Measurements from ENCODE around the gene AVEN. TPM values are rescaled to one million over a fixed set of nuclear protein-coding genes. Genes with fewer than 3 reads are reported as not detected.

The AVEN gene
- polyA plus RNA-seq, 4 donors, result 15.3 to 16.6 (median 15.8) TPM

DNA sequence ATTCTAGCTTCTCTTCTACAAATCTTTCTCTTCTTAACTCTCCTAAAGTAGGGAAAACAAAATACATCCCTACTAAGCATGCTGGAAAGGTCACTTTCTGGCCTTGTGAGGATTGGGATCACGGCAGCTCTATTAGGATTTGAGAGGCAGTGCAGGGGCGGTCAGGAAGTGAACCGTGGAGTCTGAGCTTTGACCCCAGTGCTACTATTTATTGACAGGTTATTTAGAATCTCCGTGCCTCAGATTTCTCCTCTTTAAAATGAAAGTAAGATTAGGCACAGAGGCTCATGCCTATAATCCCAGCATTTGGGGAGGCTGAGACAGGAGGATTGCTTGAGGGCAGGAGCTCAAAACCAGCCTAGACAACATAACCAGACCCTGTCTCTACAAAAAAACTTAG lies 112.7 kb downstream of the AVEN start:
- DNase-seq (ENCODE audit: low read depth in 4 of 4, low spot score in 2 of 4), result no peak

DNA sequence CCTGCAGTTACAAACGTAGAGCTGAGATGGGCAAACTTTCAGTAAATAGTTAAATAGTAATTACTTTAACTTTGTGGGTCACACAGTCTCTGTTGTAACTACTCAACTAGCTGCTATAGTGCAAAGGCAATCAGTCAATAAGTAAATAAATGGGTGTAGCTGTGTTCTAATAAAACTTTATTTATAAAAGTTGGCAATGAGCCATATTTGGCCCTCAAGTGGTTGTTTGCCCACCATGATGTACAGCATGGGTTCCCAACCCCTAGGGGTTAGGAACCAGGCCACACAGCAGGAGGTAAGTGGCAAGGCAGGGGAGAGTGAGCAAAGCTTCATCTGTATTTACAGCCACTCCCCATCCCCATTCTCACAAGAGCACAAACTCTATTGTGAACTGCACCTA lies 115.6 kb downstream of the AVEN start:
- DNase-seq (ENCODE audit: low read depth in 4 of 4, low spot score in 2 of 4), result no peak

DNA sequence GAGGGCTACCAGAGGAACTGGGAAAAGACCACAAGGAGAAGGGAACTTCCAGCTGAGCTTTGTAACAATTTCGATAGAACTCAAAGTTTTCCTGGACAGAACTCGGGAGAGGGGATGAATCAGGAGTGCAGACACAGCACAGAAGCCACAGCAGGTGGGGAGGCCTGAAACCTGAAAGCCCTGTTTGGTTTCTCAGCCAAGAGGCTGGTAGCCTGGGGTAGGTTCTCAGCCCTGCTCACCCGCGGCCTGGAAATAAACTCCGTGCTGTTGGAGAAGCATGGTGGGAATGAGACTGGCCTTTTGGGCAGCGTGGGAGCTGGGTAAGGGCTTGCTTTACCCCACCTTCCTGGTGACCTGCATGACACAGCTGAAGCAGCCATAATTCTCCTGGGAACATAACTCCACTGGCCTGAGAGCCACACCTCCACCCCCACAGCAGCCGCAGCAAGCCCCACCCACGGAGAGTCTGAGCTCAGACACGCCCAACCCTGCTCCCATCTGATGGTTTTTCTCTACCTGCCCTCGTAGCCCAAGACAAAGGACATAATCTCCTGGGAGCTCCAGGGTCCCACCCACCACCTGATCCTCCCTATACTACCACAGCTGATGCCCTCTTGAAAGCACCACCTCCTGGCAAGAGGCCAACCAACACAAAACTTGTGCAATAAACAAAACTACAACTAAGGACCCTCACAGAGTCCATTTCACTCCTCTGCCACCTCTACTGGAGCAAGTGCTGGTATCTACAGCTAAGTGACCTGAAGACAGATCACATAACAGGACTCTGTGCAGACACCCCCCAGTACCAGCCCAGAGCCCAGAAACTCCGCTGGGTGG lies 123.2 kb downstream of the AVEN start:
- DNase-seq (ENCODE audit: low read depth in 4 of 4, low spot score in 2 of 4), result peak in 2 of 4 donors; percentile 6 to 11

DNA sequence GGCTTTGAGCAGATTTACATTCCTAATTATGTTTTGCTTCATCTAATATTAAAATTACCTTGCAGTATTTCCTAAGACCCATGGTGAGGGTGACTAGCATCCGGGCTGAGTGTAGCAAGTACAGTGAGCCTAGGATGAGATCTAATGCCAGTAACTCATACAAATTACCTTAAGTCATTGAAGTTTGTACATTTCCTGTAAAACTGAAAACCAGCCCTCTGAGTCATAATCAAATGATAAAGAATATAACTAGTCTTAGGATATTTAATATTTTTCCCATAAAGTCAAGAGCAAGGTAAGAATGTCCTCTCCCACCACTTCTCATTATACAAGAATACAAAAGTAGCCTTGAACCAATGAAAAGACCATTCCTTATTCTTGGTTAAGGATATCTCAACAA lies 125.5 kb downstream of the AVEN start:
- no peak for DNase-seq (ENCODE audit: low read depth in 4 of 4, low spot score in 2 of 4)

DNA sequence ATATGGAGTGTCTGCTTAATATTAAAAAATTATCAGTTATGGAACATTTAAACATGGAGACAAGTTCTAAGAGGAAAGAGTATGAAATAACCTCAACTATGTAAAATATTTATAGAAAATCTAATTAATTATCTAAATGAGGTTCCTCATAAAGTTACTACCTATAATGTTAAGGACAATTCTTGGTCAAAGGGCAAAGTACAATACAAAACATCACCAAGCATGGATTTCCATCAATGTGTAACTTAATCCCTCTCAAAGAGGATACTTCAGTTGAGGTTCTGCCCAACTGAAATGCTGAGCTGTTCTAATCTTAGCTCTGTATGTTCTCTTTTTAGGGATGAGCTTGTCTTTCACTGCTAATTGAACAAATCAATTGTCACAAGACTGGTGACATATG lies 126.7 kb downstream of the AVEN start:
- no peak for DNase-seq (ENCODE audit: low read depth in 4 of 4, low spot score in 2 of 4)

DNA sequence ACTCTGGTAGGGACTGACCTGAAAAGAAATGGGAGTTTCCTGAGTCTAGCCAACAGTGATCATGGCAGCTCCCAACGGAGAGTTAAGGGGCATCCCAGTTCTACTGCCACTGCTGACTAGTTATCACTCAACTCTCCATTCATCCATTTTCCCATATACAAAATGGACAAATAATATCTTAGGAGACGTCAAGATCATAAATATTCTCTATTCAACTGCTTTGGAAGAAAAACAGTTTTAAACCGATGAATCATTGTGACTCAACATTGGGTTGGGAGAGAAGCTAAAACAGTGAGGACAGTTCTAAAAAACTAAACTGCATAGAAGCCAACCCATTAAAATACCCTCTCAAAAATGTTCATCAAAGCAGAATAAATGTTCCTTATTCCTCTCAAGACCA lies 128.3 kb downstream of the AVEN start:
- no peak for DNase-seq (ENCODE audit: low read depth in 4 of 4, low spot score in 2 of 4)

DNA sequence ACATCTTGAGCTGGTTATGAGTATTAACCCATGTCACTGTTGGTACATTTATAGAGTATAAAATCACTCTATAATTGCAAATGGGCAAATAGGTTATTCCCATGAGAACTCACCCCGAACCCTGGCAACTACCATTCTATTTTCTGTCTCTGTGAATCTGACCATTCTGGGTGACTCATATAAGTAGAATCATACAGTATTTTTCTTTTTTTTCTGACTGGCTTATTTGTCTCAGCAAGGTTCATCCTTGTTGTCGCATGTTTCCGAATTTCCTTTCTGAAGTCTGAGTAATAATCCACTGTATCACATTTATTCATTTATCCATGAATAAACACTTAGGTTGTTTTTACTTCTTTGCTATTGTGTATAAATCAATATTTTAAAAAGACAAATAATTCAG lies 130.6 kb downstream of the AVEN start:
- DNase-seq (ENCODE audit: low read depth in 4 of 4, low spot score in 2 of 4), result no peak

DNA sequence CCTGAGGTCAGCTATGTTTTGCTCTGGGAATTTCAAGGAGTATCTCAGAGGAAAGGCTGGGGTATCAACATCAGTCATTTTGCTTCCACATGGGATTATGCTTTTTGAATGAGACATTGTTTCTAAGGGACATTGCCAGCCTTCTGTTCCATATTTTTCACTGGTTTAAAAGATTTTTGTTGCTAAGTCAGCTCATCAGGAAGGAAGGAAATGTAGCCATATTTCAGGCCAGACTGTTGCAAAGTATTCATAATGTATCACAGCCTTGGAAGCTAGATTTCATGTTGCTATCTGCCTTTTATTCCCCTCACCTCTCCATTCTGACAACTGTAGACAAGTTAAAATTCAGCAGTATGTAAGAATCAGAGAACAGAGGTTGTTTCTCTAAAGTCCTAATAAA lies 131.7 kb downstream of the AVEN start:
- DNase-seq (ENCODE audit: low read depth in 4 of 4, low spot score in 2 of 4), result no peak

DNA sequence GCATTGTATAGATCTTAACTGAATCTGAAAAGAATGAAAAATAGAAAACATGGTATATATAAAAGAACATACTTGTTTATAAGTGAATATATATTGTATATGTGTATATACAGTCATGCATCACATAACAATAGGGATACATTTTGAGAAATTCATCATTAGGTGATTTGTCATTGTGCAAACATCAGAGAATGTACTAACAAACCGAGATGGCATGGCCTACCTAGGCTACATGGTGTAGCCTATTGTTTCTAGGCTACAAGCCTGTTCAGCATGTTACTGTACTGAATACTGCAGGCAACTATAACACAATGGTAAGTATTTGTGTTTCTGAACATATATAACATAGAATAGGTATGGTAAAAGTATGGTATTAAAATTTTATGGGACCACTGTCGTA lies 135.3 kb downstream of the AVEN start:
- no peak for DNase-seq (ENCODE audit: low read depth in 4 of 4, low spot score in 2 of 4)

DNA sequence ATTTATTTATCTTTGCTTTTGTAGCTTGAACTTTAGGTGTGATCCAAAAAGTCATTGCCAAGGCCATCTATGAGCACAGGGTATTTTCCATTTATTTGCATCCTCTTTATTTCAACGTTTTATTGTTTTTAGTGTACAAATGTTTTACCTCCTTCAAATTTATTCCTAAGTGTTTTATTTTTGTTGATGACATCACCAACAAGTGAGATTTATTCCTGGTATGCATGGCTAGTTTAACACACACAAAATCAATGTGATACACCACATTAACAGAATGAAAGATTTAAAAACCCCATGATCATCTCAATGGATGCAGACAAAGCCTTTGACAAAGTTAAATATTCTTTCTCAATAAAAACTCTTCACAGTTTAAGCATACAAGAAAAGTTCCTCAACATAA lies 137.0 kb downstream of the AVEN start:
- DNase-seq (ENCODE audit: low read depth in 4 of 4, low spot score in 2 of 4), result no peak

DNA sequence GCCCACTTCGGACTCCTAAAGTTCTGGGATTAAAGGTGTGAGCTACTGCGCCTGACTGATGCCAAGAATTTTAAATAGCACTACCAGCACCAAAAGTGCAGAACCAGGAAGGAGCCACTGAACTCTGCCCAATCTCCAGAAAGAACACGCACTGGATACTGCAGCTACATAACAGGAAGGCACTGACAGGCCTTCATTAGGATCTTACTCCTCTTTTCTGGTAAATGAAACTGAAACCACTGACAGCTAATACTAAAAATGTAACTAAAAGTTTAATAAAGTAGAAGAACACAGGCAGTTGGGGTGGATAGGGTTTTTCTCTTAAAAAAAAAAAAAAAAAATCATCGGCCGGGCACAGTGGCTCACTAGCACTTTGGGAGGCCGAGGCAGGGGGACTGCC lies 144.8 kb downstream of the AVEN start:
- DNase-seq (ENCODE audit: low read depth in 4 of 4, low spot score in 2 of 4), result no peak

DNA sequence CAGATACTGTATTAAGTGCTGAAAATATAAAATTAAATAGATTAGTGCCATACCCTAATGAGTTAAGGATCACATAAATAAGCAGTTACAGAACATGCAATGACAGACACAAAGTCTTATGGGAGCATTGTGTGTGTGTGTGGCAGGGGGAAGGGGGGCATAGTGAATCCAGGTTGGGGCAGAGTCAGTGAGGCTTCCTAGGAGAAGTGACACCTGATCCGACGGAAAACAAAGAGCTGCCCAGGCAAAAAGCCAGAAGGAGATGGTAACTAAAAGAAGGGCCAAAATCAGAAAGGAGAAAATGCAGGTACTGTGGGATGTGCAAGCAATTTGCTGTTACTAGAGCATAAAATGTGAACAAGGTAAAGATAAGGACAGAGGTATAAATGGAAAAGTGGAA lies 150.8 kb downstream of the AVEN start:
- DNase-seq (ENCODE audit: low read depth in 4 of 4, low spot score in 2 of 4), result peak in 2 of 4 donors; percentile 26 to 33

DNA sequence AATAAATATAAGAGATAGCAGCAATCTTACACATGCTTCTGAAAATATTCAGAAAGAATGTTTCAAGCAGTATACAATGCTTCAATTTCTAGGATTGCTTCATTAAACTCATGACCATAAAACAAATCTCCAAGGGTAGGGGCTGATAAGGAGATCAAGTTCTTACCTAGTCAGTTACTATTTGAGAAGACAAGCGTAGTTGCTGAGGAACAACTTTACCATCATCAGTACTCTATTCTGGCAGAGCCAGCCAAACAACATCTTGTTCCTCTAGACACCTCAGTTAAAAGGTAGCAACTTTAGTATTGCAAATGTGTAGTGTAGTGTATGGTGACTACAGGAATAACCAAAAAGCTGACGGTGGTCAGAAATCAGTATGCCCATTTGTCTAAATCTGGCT lies 156.1 kb downstream of the AVEN start:
- DNase-seq (ENCODE audit: low read depth in 4 of 4, low spot score in 2 of 4), result no peak

DNA sequence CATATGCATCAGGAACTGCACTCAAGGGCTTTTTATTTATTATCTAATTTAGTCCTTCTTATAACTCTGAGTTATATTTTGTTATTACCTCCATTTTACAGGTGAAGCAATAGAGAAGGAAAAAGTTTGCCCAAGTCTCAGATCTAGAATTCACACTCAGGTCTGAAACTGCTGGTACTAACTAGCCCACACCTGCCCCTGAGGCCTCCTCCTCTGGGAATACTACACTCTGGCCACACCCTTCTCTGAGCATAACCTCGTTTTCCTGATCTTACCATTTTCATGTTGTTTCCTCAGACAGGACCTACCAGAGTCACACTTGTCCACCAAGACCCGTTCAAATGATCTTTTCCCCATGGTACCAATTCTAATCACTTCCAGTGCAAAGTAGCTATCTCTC lies 164.8 kb downstream of the AVEN start:
- DNase-seq (ENCODE audit: low read depth in 4 of 4, low spot score in 2 of 4), result no peak

DNA sequence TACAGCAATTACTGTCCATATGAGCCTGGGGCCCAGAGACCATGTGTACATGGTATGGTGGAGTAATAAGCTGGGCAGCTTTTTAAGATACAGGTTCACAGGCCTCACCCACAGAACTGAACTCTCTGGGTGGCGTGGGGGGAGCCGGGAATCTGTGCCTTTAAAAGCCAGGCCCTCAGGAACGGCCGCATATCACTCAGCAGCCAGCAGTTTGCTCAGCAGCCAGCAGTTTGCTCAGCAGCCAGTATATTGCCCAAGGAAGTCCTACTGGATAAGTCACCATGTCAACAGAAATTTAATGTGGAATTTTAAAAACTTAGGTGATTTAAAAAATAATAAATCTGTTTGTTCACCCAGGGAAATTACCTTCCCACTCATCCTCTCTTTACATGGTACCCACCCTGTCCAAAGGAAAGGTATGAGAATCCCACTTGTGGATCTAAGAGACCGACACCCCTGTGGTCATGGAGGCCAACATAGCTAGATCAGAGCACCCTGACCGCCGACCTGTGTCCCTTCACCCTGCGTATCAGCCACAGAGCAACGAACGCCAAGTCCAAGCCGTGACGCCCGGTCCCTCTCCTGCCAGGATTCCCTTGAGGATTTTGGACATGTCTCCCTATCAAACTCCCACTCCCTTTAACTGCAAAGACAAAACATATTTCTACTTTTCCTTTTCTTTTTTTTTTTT lies 166.4 kb downstream of the AVEN start:
- DNase-seq (ENCODE audit: low read depth in 4 of 4, low spot score in 2 of 4), result no peak

DNA sequence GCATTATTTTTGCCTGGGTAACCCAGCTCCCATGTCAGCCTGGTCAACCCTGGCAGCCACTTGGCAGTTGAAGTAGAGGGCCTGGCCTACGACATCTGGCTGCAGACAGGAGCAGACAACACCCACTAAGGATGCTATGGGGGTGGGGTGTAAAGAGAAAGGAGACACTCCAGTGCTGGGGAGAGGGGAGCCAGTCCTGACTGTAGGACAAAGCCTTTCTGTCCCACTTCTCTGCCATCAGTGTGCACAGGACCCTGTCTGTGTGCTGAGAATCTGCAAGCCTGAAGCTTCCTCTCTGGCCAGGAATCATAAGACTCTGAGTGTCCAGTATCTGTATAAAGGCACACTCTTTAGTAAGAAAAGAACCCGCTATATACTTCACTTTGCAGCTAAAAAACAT lies 167.0 kb downstream of the AVEN start:
- no peak for DNase-seq (ENCODE audit: low read depth in 4 of 4, low spot score in 2 of 4)

DNA sequence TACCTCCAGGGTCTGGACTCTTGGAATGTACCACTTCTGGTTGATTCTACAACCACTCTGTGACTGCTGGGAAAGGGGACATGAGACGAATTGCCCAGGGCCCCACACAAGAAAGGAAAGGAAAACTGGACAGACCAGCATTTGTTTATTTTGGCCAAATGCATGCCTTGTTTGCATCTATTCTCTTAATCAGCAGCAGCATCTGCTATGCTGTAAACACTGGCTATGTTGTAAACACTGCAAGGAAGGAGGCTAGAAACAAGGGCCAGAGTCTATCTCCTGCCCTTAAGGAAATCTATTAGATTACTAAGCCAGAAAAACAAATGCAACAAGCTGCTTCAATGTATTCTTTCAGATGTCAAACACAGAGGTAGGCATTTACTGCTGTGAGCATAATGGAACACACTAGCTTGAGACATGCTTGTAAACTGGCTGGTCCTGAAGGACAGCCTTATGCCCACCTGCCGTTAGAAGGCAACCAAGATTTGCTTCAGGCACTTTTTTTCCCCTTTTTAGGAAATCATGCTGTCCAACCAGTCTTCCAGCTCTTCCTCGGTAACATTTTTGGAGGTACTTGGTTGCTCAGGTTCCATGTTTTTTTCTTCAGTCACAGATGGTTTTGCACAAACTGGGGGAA lies 172.8 kb downstream of the AVEN start:
- DNase-seq (ENCODE audit: low read depth in 4 of 4, low spot score in 2 of 4), result no peak

DNA sequence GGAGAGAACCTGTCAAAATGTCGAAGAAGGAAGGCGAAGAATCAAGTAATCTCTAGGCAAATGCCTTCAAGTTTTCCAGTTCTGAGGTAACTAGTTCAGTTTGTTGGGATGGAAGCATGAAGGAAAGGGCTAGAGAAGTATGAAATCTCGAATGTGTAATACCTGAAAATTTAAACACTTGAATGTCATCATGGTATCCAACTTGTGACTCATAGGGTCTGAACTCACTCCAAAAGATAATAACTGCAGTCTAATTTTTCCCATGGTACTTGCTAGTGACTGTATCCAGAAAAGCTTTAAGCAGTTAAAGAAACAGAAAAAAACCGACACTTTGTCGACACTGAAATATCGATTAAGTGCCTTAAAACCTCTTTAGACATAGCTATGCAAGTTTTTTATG lies 173.6 kb downstream of the AVEN start:
- no peak for DNase-seq (ENCODE audit: low read depth in 4 of 4, low spot score in 2 of 4)

DNA sequence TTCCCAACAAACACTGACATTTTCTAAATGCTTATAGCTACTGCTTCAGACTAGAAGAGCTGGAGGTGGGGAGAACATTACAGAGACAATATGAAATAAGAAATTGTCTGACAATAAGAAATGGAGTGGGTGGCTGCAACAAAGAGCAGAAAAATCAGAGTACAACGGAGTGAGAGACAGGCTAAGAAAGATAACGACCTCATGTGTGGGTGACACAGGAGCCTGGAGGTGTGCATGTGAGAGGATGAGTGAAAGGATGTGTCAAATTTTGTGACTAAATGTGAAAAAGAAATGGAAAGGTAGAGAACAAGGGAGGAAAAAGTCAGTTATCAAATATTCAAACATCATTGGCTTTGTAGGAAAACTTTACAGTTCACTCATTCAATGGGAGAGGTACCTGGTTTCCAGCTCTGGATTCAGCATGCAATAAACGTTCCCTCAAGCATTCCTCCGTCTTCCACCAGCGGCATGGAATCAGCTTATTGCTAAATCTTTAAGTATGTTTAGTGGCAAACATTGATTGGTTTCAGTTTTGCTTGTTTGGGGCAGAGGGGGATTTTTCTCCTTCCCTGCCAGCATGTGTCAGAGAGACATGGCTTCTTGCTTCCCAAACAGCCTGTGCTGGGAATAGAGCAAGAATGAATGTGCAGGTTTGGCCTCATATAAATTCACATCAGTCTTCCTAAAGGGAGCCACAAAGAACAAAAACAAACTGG lies 174.5 kb downstream of the AVEN start:
- DNase-seq (ENCODE audit: low read depth in 4 of 4, low spot score in 2 of 4), result no peak

DNA sequence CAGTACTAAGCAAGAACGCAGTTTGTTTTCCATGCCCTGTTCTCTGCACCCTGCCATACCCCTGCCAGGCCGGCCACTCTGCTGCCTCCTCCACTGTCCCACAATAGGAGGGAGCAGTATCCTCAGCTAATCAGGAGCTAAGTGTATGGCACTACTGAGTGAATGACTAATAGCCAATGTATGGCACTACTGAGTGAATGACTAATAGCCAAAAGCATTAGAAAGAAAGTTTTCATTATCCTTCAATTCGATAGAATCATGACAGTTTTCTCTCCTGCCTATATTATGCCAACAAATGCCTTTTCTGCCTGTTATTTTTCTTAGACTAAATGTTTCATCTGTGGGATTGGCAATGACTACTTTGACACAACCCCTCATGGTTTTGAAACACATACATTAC lies 178.2 kb downstream of the AVEN start:
- no peak for DNase-seq (ENCODE audit: low read depth in 4 of 4, low spot score in 2 of 4)

DNA sequence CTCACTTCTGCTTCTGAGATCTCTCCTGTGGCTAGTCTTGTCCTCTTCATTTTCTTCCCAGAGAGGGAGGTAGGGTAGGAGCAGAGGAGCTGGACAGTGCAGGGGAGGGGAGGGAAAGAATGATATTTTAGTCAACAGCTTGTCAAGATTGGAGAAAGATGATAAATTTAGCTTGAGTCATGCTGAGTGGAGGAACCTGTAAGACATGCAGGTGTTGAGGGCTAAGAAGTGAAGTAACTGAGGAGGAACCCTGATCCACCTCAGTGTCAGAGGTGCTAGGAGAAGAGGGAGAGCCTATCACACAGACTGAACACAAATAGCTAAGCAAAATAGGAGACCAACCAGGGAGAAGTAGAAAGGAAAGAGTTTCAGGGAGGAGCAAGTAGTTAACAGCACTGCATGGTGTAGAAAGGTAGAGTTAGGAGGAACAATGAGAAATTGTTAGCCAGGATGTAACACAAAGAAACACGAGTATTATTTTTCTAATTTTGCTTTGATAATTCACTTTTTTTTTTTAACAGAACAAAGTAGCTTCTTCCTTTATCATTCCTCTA lies 178.9 kb downstream of the AVEN start:
- no peak for DNase-seq (ENCODE audit: low read depth in 4 of 4, low spot score in 2 of 4)

Measured in left renal cortex interstitium (tissue), 4 donors.